DOHH2 (cell line): ENCODE data around the gene SH2D6.

Experiments
- H3F3A ChIP-seq: fragments of 200-600 bp; sonication (generic), shearing (Covaris generic); 2 replicates; pipeline ENCODE4 v1.6.0; 2016; ENCODE audit warnings: antibody characterized with exemption, mild to moderate bottlenecking; ENCODE audit not compliant: control insufficient read depth, insufficient read depth
- H3K27ac ChIP-seq: fragments of 200-600 bp; sonication (generic); 2 replicates; pipeline ENCODE4 v1.5.1; 2014; ENCODE audit warnings: low read depth, mild to moderate bottlenecking, low read length, moderate library complexity
- H3K27me3 ChIP-seq: fragments of 200-600 bp; sonication (generic); 2 replicates; pipeline ENCODE4 v1.6.1; 2014; ENCODE audit warnings: mild to moderate bottlenecking, low read length, mixed read lengths; ENCODE audit not compliant: control insufficient read depth
- H3K36me3 ChIP-seq: fragments of 200-600 bp; sonication (generic); 2 replicates; pipeline ENCODE4 v1.6.1; 2014; ENCODE audit warnings: mild to moderate bottlenecking, low read length, moderate library complexity, mixed read lengths; ENCODE audit not compliant: control insufficient read depth
- H3K4me1 ChIP-seq: fragments of 200-600 bp; sonication (generic); 2 replicates; pipeline ENCODE4 v1.6.1; 2014; ENCODE audit warnings: mild to moderate bottlenecking, low read length, mixed read lengths; ENCODE audit not compliant: control insufficient read depth
- H3K4me2 ChIP-seq: fragments of 200-600 bp; sonication (generic); 2 replicates; pipeline ENCODE4 v1.6.0; 2014; ENCODE audit warnings: mild to moderate bottlenecking, low read length, moderate library complexity
- H3K4me3 ChIP-seq: fragments of 200-600 bp; sonication (generic); 2 replicates; pipeline ENCODE4 v1.5.1; 2014; ENCODE audit warnings: mild to moderate bottlenecking, low read length, mixed read lengths
- H3K79me2 ChIP-seq: fragments of 200-600 bp; sonication (generic); 2 replicates; pipeline ENCODE4 v1.6.1; 2014; ENCODE audit warnings: mild to moderate bottlenecking, low read length, mixed read lengths; ENCODE audit not compliant: control insufficient read depth
- H3K9me2 ChIP-seq: fragments of 200-600 bp; sonication (generic); replicated peaks from 2 replicates; pipeline ENCODE4 v1.6.1; 2014; ENCODE audit warnings: mild to moderate bottlenecking, low read length, mixed read lengths; ENCODE audit not compliant: control insufficient read depth
- H3K9me3 ChIP-seq: fragments of 200-600 bp; sonication (generic); 2 replicates; pipeline ENCODE4 v1.6.1; 2014; ENCODE audit warnings: antibody characterized with exemption, low read length, mixed read lengths; ENCODE audit not compliant: control insufficient read depth, insufficient read depth
- H4K20me1 ChIP-seq: fragments of 200-600 bp; sonication (generic); 2 replicates; pipeline ENCODE4 v1.6.0; 2014; ENCODE audit warnings: low read depth, mild to moderate bottlenecking, antibody characterized with exemption, low read length, moderate library complexity; ENCODE audit not compliant: control insufficient read depth, insufficient read depth
- EZH2phosphoT487 ChIP-seq: fragments of 200-600 bp; sonication (generic); IDR thresholded peaks from 2 replicates; pipeline ENCODE4 v1.6.1; 2017; ENCODE audit warnings: borderline replicate concordance, mild to moderate bottlenecking, antibody characterized with exemption, low read length, moderate library complexity, mixed read lengths
- TF ChIP-seq, protein P1 (sequence below): fragments of 200-600 bp; sonication (generic); IDR thresholded peaks from one replicate; pipeline ENCODE4 v1.5.1; 2014; ENCODE audit warnings: antibody characterized with exemption, mild to moderate bottlenecking, low read depth, low read length; ENCODE audit not compliant: poor library complexity, severe bottlenecking

Gene SH2D6

DNA sequence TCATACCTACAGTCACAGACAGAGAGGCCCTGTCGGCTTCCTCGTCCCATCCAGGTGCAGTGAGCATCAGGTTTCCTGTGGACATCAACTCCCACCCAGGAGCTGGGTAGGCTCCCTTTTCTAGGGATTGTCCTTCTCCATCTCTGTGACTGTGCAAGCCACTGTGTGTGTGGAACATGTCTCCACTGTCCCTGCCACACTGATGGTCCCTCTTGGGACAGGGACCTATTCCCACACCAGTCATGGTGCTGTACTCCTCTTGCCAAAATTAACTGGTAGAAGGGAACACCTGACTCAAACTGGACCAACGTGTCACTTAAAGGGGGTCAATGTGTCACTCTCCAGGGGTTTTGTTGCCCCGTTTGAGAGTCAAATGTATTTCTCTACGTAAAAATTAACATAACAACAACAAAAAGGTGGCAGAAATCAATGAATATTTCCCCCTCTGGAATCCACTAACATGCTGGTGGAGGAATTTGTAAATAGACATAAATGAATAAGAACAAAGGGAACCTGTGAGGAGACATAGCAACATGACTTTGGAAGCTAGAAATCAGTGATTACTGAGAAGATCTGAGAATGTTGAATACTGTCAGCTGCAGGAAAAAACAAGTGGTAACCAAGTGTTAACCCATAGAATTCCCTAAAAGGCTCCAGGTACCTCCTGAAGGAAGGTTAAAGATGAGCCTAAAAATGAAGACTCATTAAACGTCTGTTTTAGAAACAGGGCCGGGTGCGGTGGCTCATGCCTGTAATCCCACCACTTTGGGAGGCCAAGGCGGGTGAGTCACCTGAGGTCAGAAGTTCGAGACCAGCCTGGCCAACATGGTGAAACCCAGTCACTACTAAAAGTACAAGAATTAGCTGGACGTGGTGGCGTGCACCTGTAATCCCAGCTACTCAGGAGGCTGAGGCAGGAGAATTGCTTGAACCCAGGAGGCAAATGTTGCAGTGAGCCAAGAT lies 40.4 kb downstream of the SH2D6 start:
- TF ChIP-seq, protein P1, sequence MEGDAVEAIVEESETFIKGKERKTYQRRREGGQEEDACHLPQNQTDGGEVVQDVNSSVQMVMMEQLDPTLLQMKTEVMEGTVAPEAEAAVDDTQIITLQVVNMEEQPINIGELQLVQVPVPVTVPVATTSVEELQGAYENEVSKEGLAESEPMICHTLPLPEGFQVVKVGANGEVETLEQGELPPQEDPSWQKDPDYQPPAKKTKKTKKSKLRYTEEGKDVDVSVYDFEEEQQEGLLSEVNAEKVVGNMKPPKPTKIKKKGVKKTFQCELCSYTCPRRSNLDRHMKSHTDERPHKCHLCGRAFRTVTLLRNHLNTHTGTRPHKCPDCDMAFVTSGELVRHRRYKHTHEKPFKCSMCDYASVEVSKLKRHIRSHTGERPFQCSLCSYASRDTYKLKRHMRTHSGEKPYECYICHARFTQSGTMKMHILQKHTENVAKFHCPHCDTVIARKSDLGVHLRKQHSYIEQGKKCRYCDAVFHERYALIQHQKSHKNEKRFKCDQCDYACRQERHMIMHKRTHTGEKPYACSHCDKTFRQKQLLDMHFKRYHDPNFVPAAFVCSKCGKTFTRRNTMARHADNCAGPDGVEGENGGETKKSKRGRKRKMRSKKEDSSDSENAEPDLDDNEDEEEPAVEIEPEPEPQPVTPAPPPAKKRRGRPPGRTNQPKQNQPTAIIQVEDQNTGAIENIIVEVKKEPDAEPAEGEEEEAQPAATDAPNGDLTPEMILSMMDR: no peak
- TF ChIP-seq EZH2phosphoT487: no peak
- no peaks in the 10 kb centered on the region for H3F3A ChIP-seq
- H3K4me3 ChIP-seq: no peak overlapping the region
- no peak overlapping the region for H3K4me2 ChIP-seq
- H3K9me3 ChIP-seq: no peaks in the 10 kb centered on the region
- H3K36me3 ChIP-seq: no peaks in the 10 kb centered on the region
- no peaks in the 10 kb centered on the region for H3K9me2 ChIP-seq
- H3K4me1 ChIP-seq: no peaks in the 10 kb centered on the region
- H3K79me2 ChIP-seq: no peaks in the 10 kb centered on the region
- peaks cover 8% of the 10 kb centered on the region; the same call in 1 of the 2 replicates for H3K27me3 ChIP-seq
- no peaks in the 10 kb centered on the region for H4K20me1 ChIP-seq
- H3K27ac ChIP-seq: no peak overlapping the region

DNA sequence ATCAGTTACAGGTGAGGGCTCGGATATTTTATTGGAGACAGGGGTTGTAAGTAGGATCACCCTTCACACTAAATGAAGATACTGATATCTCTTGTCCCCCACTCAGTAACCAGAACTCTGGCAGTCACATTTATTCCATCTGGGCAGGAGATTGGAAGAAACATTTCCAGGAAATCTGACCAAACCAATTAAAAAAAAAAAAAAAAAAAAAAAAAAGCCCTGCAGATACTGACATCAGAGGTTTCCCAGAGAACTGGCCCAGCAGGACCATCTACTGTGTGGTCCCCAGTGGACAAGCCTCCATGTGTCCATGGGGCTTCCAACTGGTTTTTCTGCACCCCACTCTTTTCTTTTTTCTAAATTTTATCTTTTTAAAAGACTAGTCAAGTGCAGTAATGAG lies 41.3 kb downstream of the SH2D6 start:
- no peak for TF ChIP-seq EZH2phosphoT487
- TF ChIP-seq, protein P1: no peak
- no peak overlapping the region for H3K4me3 ChIP-seq
- H3K4me2 ChIP-seq: no peak overlapping the region

DNA sequence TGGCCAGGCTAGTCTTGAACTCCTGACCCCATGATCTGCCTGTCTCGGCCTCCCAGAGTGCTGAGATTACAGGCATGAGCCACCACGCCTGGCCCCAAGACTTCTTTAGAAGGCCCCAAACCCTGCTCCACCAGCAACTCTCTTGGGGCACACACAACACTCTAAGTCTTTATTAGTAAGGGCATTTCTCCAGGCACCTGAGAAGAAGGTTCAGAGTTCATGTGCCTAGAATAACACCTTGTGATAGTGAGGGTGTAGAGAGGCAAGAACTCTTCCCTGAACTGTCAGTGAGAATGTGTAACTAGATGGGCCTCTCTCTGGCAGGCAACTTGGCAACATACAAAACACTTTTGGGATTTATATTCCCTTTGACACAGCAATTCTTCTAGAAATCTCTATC lies 43.8 kb downstream of the SH2D6 start:
- Histone ChIP-seq H3K4me3 (no peak overlapping the region), H3K9me3 (no peaks in the 10 kb centered on the region), H3F3A (no peaks in the 10 kb centered on the region), H3K4me1 (no peaks in the 10 kb centered on the region), H4K20me1 (no peaks in the 10 kb centered on the region), H3K79me2 (no peaks in the 10 kb centered on the region), H3K36me3 (no peaks in the 10 kb centered on the region), H3K4me2 (no peak overlapping the region), H3K27ac (no peak overlapping the region), H3K27me3 (peaks cover 4% of the 10 kb centered on the region; the same call in 1 of the 2 replicates), H3K9me2 (no peaks in the 10 kb centered on the region)
- TF ChIP-seq, protein P1: no peak
- no peak for TF ChIP-seq EZH2phosphoT487

More for the DNA sequence above, 41.3 kb downstream of the SH2D6 start:
- Histone ChIP-seq H3K36me3 (no peaks in the 10 kb centered on the region), H3K27me3 (peaks cover 8% of the 10 kb centered on the region; the same call in 1 of the 2 replicates), H3K9me2 (no peaks in the 10 kb centered on the region), H3K9me3 (no peaks in the 10 kb centered on the region), H3K79me2 (no peaks in the 10 kb centered on the region), H3K27ac (no peak overlapping the region), H3F3A (no peaks in the 10 kb centered on the region), H3K4me1 (no peaks in the 10 kb centered on the region), H4K20me1 (no peaks in the 10 kb centered on the region)
